Measurements from ENCODE around the gene SUGCT.
"Not testable (repeated sequence)": the region's sequence is repeated elsewhere in the genome, so short reads cannot be mapped to it uniquely, and the experiment has no call there.

The SUGCT gene

DNA sequence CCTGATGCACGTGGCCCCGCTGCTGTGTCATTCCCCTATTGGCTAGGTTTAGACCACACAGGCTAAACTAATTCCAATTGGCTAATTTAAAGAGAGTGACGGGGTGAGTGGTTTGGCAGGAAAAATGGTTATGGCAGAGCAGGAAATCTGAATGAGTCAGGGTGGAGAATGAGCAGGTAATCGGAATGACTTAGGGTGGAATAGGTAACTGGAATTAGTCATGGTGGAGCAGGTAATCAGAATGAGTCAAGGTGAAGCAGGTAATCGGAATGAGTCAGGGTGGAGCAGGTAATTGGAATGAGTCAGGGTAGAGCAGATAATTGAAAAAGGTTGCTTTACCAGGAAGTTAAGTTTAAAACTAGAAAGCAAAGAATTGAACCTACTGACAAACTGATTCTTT is 7.1 kb downstream of the SUGCT start:
- DNase-seq: not testable (repeated sequence)

- DNase-seq: not testable (repeated sequence)
These were observed 10.9 kb downstream of the SUGCT start for GRCh38 chr7:40145596-40146130.

- DNase-seq: no peak
These were observed 12.8 kb downstream of the SUGCT start for GRCh38 chr7:40147371-40148246.

GRCh38 chr7:40148247-40148580 is 13.4 kb downstream of the SUGCT start:
- DNase-seq: not testable (repeated sequence)

GRCh38 chr7:40148671-40149070 is 13.9 kb downstream of the SUGCT start:
- DNase-seq: no peak

DNA sequence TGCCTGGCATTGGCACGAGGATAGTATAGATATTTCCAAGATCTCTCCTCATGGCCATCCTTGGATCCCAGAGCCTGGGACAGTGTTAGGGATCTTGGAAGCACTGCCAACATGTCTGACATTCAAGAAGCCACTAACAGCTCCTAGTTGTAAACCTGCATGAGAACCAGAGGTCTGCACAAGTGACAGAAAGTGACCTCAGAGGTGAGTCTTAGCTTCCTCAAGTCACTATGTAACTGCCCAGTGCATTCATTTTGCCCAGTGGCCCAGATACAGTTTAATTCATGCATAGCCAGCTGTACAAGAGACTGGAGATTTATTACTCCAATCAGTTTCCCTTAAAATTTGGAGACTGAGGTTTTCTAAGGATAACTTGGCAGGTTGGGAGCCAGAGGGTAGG is 16.7 kb downstream of the SUGCT start:
- no peak for DNase-seq

DNA sequence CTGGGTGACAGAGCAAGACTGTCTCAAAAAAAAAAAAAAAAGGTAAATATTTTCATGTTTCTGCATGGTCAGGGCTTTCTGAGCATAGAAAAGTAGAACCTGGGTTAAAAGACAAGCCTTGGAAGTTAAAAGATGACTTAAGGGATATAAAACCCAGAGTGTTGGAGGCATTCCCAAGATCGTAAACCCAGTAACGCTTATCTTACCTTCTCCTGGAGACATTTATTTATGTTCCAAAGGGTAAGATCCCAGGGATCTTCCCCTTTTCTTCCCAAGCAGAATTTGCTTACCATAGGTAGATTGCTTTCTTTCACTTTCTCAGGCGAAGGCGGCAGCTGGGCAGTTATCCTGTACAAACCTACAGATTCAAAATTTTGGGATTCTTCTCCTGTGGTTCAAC is 22.2 kb downstream of the SUGCT start:
- no peak for DNase-seq

DNA sequence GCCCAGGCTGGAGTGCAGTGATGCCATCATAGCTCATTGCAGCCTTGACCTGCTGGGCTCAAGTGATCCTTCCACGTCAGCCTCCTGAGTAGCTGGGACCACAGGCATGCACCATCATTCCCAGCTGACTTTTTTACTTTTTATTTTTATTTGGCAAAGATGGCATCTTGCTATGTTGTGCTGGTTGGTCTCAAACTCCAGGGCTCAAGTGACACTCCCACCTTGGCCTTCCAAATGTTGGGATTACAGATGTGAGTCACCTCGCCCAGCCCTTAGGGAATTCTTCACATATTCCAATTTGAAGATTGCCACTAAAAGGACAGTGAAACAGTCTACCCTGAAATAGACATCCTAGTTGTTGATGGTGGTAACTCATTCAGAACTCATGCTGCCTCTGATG is 27.7 kb downstream of the SUGCT start:
- no peak for DNase-seq

- no peak for DNase-seq
These were observed 30.4 kb downstream of the SUGCT start for GRCh38 chr7:40165216-40165615.

DNA sequence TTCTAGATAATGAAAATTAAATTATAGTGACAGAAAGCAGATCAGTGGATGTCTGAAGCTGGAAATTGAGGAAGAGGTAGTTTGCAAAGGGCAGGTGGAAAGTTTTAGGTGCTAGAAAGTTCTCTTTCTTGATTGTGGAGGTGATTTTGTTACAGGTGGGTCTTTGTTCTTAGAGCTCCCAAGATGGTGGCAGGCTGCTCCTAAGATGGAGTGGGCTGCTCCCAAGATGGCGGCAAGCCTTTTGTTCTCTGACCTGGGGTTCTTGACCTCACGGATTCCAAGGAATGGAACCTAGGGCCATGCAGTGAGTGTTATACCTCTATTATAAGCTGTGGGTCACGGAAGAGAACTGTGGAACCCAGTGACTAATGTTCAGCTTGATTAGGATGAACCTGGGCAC is 32.5 kb downstream of the SUGCT start:
- DNase-seq: no peak

- not testable (repeated sequence) for DNase-seq
These were observed 33.5 kb downstream of the SUGCT start for GRCh38 chr7:40168266-40168665.

GRCh38 chr7:40173121-40173520 is 38.3 kb downstream of the SUGCT start:
- DNase-seq: not testable (repeated sequence)

GRCh38 chr7:40175256-40175655 is 40.5 kb downstream of the SUGCT start:
- not testable (repeated sequence) for DNase-seq

GRCh38 chr7:40175725-40176510 is 41.1 kb downstream of the SUGCT start:
- DNase-seq: no peak

GRCh38 chr7:40177071-40177470 is 42.3 kb downstream of the SUGCT start:
- no peak for DNase-seq

DNA sequence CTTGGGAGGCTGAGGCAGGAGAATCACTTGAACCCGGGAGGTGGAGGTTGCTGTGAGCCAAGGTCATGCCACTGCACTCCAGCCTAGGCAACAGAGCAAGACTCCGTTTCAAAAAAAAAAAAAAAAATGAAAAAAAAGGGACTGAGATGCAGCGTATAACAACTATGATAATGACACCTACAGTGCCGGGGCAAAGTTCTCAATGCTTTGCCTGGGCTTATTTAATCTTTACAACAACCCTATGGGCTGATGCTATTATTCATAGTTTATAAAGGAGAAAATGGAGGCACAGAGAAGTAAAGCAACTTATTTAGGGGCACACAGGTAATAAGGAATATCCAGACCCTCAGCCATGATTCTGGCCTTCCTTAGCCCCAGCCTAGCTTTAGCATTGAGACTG is 47.6 kb downstream of the SUGCT start:
- DNase-seq: no peak

GRCh38 chr7:40186586-40186985 is 51.8 kb downstream of the SUGCT start:
- no peak for DNase-seq

GRCh38 chr7:40192036-40192435 is 57.2 kb downstream of the SUGCT start:
- DNase-seq: no peak

GRCh38 chr7:40194745-40195144 is 59.9 kb downstream of the SUGCT start:
- DNase-seq: no peak

DNA sequence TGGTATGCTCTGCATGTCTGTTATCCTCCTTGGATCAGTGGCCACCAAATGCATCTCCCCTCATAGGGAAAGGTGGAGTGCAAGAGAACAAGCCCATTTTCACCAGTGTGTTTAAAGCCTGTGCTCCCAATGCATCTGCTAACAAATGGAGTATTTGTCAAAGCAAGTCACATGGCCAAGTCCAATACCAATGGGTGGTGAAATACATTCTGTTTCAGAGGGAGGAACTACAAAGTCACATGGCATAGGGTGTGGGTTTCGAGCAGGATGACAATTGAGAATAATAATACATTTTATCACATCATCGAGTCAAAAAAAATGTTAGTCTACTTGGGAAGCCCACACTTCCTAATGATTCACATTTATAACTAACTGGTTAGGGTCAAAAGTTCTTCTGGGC is 62.7 kb downstream of the SUGCT start:
- no peak for DNase-seq

DNA sequence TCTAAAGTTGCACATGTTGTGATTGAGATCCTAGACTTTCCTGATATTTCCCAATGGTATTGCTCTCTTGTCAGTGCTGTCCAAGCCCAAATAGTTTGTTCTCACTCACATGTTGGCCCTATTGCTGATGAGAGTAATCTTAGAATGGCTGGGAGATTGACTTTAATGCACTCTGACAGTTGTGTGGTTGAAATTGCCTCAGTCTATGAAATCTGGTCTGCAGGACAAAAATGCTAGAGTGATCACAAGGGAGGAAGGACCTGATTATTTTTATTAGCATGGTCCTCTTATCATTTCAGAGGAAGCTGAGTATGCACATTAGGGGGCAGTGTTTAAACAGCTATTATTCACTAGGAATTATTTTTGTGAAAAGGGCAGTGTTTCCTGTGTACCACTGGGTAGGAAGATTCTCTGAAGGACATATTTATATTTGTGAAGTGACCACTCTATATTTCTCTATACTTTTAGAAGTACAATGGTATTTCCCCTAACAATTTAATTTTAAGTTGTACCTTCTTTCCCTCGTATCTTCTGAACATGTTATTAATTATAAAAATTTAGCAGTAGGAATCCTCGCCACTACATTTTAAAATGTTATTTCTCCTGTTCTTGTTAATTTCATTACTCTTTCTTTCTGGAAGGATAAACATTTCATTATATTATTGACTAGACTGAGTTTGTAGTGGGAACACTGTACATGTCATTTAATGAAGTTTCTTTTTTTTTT is 64.4 kb downstream of the SUGCT start:
- DNase-seq: no peak

- DNase-seq: no peak
These were observed 66.0 kb downstream of the SUGCT start for GRCh38 chr7:40200791-40201190.

- DNase-seq: no peak
These were observed 68.0 kb downstream of the SUGCT start for GRCh38 chr7:40202851-40203250.
